Effector memory CD8-positive, alpha-beta T cell (primary cell): ENCODE measurements around the gene CEMP1.

Experiments used
- ATAC-seq: fragments of 150-1000 bp; cut with Tn5 transposase; replicated peaks from 2 replicates; pipeline ENCODE4 v1.10.0; 2021; ENCODE audit warnings: mild to moderate bottlenecking, moderate library complexity
- DNase-seq, 3 experiments: peaks; one replicate each; pipeline ENCODE4 v3.0.0; 2021
- H3K27ac Mint-ChIP-seq, 2 donors: one replicate each; pipeline ENCODE4 v1.8.0; 2022; ENCODE audit warnings: mild to moderate bottlenecking in 2 of 2, mixed read lengths in 2 of 2, moderate library complexity in 2 of 2
- H3K27me3 Mint-ChIP-seq, 2 donors: one replicate each; pipeline ENCODE4 v1.8.0; 2022; ENCODE audit warnings: mixed read lengths in 2 of 2
- H3K36me3 Mint-ChIP-seq: one replicate; pipeline ENCODE4 v1.8.0; 2022; ENCODE audit warnings: mild to moderate bottlenecking, moderate library complexity, mixed read lengths; ENCODE audit not compliant: insufficient read depth
- H3K4me1 Mint-ChIP-seq, 2 donors: one replicate each; pipeline ENCODE4 v1.8.0; 2022; ENCODE audit warnings: low read depth in 2 of 2, mixed read lengths in 2 of 2
- H3K4me3 Mint-ChIP-seq, 2 donors: one replicate each; pipeline ENCODE4 v1.8.0; 2022; ENCODE audit warnings: mild to moderate bottlenecking in 2 of 2, mixed read lengths in 2 of 2, moderate library complexity in 2 of 2
- H3K9me3 Mint-ChIP-seq, 2 donors: one replicate each; pipeline ENCODE4 v1.8.0; 2022; ENCODE audit warnings: mixed read lengths in 2 of 2

CEMP1 gene

DNA sequence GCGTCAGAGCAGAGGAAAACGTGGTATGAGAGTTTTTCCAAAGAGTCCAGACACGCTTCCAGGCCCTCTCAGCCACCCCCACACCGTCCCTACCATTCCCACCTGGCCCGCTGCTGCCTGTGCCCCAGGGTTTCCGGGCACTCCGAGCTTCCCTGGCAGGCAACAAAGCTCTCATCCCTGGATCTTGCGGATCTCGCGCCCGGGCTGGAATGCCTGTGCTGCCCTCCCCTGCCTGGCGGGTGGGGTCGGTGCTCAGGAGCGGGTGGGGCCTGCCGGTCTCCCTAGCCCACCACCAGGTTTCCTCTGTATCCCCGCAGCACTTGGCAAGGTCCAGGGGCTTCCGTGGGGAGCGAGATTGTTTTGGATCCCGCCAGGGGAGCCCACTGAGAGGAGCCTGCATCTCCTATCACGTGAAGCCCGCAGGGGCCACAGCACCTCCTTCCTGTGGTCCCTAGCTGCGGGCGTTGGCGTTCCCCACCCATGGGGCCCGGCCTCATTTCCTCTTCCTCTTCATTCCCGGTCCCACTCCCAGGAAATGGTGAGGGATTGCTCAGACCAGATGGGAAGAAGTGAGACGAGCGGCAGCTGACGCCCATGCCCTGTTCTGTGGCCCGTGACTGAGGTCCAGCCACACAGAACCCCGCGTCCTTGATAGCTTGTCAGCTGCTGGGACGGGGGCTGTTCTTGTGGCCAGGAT is 45.2 kb downstream of the CEMP1 start:
- ATAC-seq (no peak), DNase-seq (no peak)
- H3K4me3 Mint-ChIP-seq: no peak overlapping the region
- H3K27ac Mint-ChIP-seq: peak overlapping the region in 1 of 2 donors; percentile 89
- H3K36me3 Mint-ChIP-seq: peaks cover 2% of the 10 kb centered on the region
- no peaks in the 10 kb centered on the region for H3K27me3 Mint-ChIP-seq
- H3K9me3 Mint-ChIP-seq: no peaks in the 10 kb centered on the region
- peaks cover 14 to 19% of the 10 kb centered on the region in 2 donors for H3K4me1 Mint-ChIP-seq

DNA sequence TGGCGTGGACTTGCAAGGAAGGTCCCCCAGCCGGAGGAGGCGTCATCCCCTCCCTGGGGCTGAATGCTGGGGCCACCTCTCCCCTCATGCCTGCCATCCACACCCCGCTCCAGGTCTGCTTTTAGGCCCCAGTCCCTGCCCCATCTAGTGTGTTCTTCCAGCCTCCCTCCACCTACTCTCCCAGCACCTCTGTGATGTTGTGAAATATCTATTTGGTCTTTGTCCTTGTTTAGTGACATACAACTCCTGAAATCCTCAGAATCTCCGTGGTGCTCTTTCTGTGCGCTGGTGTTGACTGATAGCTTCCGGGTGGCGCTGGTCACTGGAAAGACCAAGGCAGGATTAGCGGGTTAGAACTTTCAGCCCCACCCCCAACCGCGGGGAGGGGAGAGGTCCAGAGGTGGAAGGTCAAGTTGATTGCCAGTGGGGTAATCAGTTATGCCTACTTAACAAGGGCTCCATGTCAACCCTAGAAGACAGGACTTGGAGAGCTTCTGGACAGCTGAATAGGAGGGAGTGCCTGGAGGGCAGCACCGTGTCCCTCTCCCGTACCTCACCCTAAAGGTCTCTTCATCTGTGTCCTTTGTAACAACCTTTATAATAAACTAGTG is 46.2 kb downstream of the CEMP1 start:
- peak overlapping the region; percentile 5 to 68 for H3K27ac Mint-ChIP-seq
- DNase-seq: no peak

DNA sequence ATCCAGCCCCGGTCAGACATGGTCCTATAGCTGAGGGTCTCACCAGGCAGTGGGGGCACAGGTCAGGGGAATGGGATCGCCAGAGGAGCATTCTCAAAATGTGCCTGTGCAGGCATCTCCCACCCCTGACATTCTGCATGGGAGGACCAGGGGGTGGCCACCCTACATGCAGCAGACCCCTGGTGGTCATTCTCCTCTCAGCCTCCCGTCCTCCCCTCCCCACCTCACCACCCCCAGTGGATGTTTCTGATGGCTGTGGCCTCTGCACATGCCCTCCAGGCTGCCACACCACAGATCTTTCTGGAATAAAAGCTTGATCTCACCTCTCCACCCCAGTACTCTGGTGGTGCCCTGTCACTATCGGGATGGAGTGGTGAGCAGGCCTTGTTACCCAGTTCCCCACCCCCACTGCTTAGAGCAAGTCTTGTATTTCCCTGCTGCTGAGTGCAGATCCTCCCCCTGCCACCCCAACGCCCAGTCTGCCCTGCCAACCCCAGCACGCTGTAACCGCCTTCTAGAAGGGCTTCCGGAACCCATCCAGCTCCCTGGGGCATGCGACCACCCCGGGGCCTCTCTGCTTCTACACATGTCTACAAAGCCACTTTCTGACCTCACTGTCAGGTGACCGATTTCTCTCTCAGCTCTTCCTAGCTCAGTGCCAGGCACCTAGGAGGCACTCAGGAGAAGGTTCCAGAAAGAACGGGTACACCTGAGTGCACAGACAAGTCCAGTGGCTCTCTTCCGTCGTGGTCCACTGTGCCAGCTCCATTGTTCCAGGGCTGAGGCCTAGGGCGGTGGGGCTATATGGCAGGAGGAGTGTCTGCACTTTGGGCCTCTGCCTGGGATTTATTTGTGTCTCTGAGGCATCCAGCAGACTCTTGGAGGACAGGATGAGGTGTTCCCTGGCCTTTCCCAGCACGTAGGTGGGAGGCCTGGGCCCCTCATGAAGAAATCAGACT is 47.0 kb downstream of the CEMP1 start:
- no peak for DNase-seq
- Mint-ChIP-seq H3K36me3 (peaks cover 2% of the 10 kb centered on the region), H3K27ac (peak overlapping the region in 1 of 2 donors; percentile 5), H3K9me3 (no peaks in the 10 kb centered on the region), H3K4me1 (peaks cover 14 to 19% of the 10 kb centered on the region in 2 donors), H3K4me3 (no peak overlapping the region), H3K27me3 (no peaks in the 10 kb centered on the region)
- no peak for ATAC-seq

More for the DNA sequence above, 46.2 kb downstream of the CEMP1 start:
- H3K4me3 Mint-ChIP-seq: no peak overlapping the region
- H3K36me3 Mint-ChIP-seq: peaks cover 2% of the 10 kb centered on the region
- no peak for ATAC-seq
- H3K9me3 Mint-ChIP-seq: no peaks in the 10 kb centered on the region
- H3K4me1 Mint-ChIP-seq: peaks cover 14 to 19% of the 10 kb centered on the region in 2 donors
- H3K27me3 Mint-ChIP-seq: no peaks in the 10 kb centered on the region

DNA sequence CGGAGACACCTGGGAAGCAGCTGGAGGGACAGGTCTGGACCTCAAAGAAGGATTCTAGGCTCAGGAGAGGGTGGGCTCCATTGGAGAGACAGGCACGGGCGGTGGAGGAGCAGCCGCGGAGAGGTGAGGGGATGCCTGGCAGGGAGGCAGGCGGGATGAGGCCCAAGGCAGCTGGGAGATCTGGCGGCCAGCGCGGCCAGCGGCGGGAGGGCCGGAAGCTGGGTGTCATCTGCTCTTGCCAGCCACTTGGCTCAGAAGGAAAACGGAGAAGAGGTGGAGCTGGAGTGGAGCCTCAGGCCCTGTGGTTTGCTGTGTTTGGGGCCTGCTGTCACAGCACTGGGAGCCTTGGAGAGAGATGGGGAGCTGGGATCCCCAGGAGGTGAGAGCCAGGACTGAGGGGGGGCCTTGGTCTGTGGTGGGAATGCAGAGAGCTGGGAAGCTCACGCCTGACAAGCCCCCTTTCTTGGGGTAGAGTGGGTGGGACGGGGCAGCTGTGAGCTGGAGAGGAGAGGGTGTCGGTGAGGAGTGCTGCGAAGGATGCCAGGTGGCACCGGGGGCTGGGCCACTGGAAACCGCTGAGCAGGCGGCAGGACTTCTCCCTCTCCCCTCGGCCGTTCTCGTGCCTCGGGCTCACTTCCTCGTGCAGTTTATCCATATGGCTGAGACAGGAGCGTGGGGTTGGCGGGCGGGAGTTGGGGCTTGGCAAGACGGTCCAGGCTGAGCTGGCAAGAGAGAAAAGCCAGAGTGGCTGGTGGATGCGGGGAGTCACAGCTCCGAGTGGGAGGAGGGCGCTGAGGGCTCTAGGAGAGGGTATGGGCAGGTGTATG is 48.3 kb downstream of the CEMP1 start:
- ATAC-seq (no peak), DNase-seq (no peak)
- Mint-ChIP-seq H3K27ac (peak overlapping the region in 1 of 2 donors; percentile 4), H3K36me3 (peaks cover 2% of the 10 kb centered on the region), H3K4me3 (no peak overlapping the region), H3K4me1 (peaks cover 15 to 19% of the 10 kb centered on the region in 2 donors), H3K9me3 (no peaks in the 10 kb centered on the region), H3K27me3 (no peaks in the 10 kb centered on the region)

DNA sequence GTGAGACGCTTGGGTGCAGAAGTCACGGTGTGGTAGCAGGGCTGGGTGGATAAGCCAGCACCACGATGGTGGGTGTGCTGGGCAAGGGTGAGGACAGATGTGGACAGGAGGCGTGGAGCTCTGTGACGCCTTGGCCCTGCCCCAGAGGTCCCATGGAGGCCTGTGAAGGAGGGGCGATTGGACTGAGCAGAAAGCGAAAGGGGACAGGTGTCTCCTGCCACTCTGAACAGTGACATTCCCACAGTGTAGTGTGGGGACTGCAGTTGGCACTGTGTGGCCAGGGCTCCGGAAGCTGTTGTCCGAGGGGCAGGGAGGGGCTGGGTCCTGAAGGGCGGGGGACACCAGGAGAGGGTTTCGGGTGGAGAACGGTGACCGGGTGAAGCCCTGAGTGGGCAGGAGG is 49.0 kb downstream of the CEMP1 start:
- Mint-ChIP-seq H3K27me3 (no peaks in the 10 kb centered on the region), H3K4me3 (no peak overlapping the region), H3K4me1 (peaks cover 17 to 21% of the 10 kb centered on the region in 2 donors), H3K27ac (no peak overlapping the region), H3K36me3 (peaks cover 2% of the 10 kb centered on the region), H3K9me3 (no peaks in the 10 kb centered on the region)
- ATAC-seq: no peak
- DNase-seq: no peak

DNA sequence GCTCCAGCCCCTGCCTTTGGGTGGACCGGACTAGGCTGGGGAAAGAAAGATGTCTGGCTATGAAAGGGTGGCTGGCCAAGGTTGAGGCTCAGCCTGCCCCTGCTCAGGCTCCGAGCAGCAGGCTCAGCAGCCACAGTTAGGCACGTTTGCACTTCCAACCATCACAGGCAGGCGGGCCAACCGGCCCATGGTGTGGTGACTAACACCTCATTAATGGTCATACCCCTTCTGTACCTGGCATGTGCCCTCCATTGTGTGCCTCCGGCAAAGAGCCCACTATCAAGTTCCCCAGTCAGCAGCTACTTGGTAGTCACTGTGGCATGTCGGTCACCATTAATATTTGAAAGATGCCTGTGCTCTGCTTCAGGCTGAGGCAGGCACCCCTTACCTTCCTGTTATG is 49.5 kb downstream of the CEMP1 start:
- Mint-ChIP-seq H3K9me3 (no peaks in the 10 kb centered on the region), H3K27ac (no peak overlapping the region), H3K36me3 (peaks cover 2% of the 10 kb centered on the region), H3K27me3 (no peaks in the 10 kb centered on the region), H3K4me1 (peaks cover 11 to 20% of the 10 kb centered on the region in 2 donors), H3K4me3 (no peak overlapping the region)
- ATAC-seq: no peak
- DNase-seq: no peak

DNA sequence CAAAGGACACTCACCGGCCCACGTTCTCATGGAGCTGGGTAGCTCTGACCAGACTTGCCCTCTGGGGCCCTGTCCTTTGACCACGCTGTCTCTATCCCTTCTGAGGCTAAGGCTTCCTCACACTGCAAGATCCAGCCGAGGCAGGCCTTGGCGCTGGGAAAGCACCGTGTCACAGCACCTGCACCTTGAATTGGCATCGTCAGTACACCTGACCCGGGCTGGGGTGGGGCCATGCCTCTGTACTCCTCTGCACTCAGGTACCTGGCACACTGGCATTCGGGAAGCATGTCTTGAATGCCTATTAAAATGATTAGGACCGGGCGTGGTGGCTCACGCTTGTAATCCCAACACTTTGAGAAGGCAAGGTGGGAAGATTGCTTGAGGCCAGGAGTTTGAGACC is 50.3 kb downstream of the CEMP1 start:
- Mint-ChIP-seq H3K27me3 (no peaks in the 10 kb centered on the region), H3K36me3 (no peaks in the 10 kb centered on the region)

More for the DNA sequence above, 50.3 kb downstream of the CEMP1 start:
- no peak for DNase-seq
- Mint-ChIP-seq H3K9me3 (no peaks in the 10 kb centered on the region), H3K4me1 (peaks cover 13 to 26% of the 10 kb centered on the region in 2 donors), H3K4me3 (no peak overlapping the region), H3K27ac (no peak overlapping the region)
- no peak for ATAC-seq
